Measurements from ENCODE around the gene CNBP. TPM values are rescaled to one million over a fixed set of nuclear protein-coding genes. Genes with fewer than 3 reads are reported as not detected.
"Not testable (repeated sequence)": the region's sequence is repeated elsewhere in the genome, so short reads cannot be mapped to it uniquely, and the experiment has no call there.

The CNBP gene
- total and polyA plus RNA-seq, 2 experiments from 2014 or later = 348 to 444 TPM

- ATAC-seq = no peak
- Histone ChIP-seq H3K27me3 (ENCODE audit: insufficient read depth) (no peaks in the 10 kb centered on the region), H3K36me3 (ENCODE audit: insufficient read depth) (no peaks in the 10 kb centered on the region), H3K4me1 (ENCODE audit: insufficient read depth) (no peaks in the 10 kb centered on the region), H3K9me2 (ENCODE audit: insufficient read depth) (no peaks in the 10 kb centered on the region), H2AFZ (no peak overlapping the region), H3F3A (replicated peaks; ENCODE audit: low read depth) (no peaks in the 10 kb centered on the region), H3K4me3 (no peak overlapping the region), H3K4me2 (no peak overlapping the region), H4K20me1 (replicated peaks; ENCODE audit: insufficient read depth) (no peaks in the 10 kb centered on the region), H3K79me2 (replicated peaks; ENCODE audit: insufficient read depth) (no peaks in the 10 kb centered on the region), H3K27ac (ENCODE audit: low read depth) (no peak overlapping the region)
- Mint-ChIP-seq H3K4me3 (no peak overlapping the region), H3K9me3 (no peaks in the 10 kb centered on the region), H3K36me3 (ENCODE audit: low read depth) (no peaks in the 10 kb centered on the region), H3K4me1 (peaks cover 22% of the 10 kb centered on the region), H3K27me3 (ENCODE audit: insufficient read depth, low read depth, poor library complexity) (peaks cover 9% of the 10 kb centered on the region), H3K27ac (no peak overlapping the region)
- TF ChIP-seq ZNF462 (CRISPR knock-in tag; IDR thresholded peaks at IDR 0.05) (no peak), JUNB (IDR thresholded peaks at IDR 0.05; ENCODE audit: unreplicated experiment) (no peak), ZNF331 (CRISPR knock-in tag; IDR thresholded peaks at IDR 0.05; ENCODE audit: low read depth) (no peak), EZH2phosphoT487 (IDR thresholded peaks at IDR 0.05; ENCODE audit: unreplicated experiment) (no peak), CREB1 (CRISPR knock-in tag; IDR thresholded peaks at IDR 0.05; ENCODE audit: low read depth) (no peak)
- no peak for DNase-seq (ENCODE audit: low spot score)
These were observed 42.7 kb upstream of the CNBP start for GRCh38 chr3:129226374-129226773.

DNA sequence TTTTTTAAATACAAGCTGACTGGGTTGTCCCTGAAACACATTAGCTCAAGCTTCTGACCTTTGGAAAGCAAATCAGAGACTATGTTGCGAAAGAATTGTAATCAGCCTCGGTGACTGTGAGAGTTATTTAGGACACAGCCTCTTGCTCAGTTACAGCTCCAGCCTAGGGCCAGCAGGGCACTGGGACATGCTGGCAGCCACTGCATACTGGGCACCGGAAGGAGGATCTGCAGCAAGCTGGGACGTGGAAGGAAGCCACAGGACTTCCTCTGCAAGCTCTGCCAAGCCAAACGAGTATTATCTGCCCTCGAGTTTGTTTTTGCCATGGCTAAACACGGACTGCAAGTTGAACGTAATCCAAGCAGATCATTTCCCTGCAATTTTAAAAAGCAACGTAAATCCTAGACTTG, 41.3 kb upstream of the CNBP start:
- Histone ChIP-seq H3K4me1 (ENCODE audit: insufficient read depth) (no peaks in the 10 kb centered on the region), H3K4me3 (no peak overlapping the region), H4K20me1 (replicated peaks; ENCODE audit: insufficient read depth) (no peaks in the 10 kb centered on the region), H3K9me2 (ENCODE audit: insufficient read depth) (no peaks in the 10 kb centered on the region), H3K36me3 (ENCODE audit: insufficient read depth) (no peaks in the 10 kb centered on the region), H3K4me2 (no peak overlapping the region), H3K27me3 (ENCODE audit: insufficient read depth) (no peaks in the 10 kb centered on the region), H2AFZ (no peak overlapping the region; the same call in 1 of the 2 replicates), H3K27ac (ENCODE audit: low read depth) (no peak overlapping the region), H3K79me2 (replicated peaks; ENCODE audit: insufficient read depth) (no peaks in the 10 kb centered on the region), H3F3A (replicated peaks; ENCODE audit: low read depth) (no peaks in the 10 kb centered on the region)
- ATAC-seq (peak; percentile 20), DNase-seq (ENCODE audit: low spot score) (no peak)
- Mint-ChIP-seq H3K27me3 (ENCODE audit: insufficient read depth, low read depth, poor library complexity) (peaks cover 7% of the 10 kb centered on the region), H3K9me3 (no peaks in the 10 kb centered on the region), H3K36me3 (ENCODE audit: low read depth) (no peaks in the 10 kb centered on the region), H3K27ac (no peak overlapping the region), H3K4me1 (peaks cover 22% of the 10 kb centered on the region), H3K4me3 (no peak overlapping the region)
- TF ChIP-seq STAT1 (IDR thresholded peaks at IDR 0.05; ENCODE audit: unreplicated experiment) (no peak), EZH2phosphoT487 (IDR thresholded peaks at IDR 0.05; ENCODE audit: unreplicated experiment) (no peak), ETS1 (IDR thresholded peaks at IDR 0.05) (no peak)

DNA sequence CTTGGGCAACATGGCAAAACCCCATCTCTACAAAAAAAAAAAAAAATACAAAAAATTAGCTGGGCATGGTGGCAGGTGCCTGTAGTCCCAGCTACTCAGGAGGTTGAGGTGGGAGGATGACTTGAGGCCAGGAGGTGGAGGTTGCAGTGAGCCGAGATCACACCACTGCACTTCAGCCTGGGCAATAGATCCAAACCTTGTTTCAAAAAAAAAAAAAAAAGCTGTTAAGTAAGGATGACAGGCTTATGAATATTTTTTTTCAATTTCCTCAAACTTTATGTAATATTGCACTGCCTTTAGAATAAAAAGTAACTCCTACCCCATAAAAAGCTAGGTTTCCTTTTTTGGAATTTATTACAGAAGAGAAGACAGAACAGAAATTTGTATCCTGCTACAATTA, 40.7 kb upstream of the CNBP start:
- H3K27ac ChIP-seq (ENCODE audit: low read depth); H3K4me2 ChIP-seq; H3K36me3 ChIP-seq (ENCODE audit: insufficient read depth); ATAC-seq; H3K4me3 ChIP-seq; H3K36me3 Mint-ChIP-seq (ENCODE audit: low read depth); H3K9me3 Mint-ChIP-seq; DNase-seq (ENCODE audit: low spot score); H3K79me2 ChIP-seq (replicated peaks; ENCODE audit: insufficient read depth); H3K27ac Mint-ChIP-seq; H3K9me2 ChIP-seq (ENCODE audit: insufficient read depth); H3K4me1 ChIP-seq (ENCODE audit: insufficient read depth); H3K27me3 ChIP-seq (ENCODE audit: insufficient read depth); H4K20me1 ChIP-seq (replicated peaks; ENCODE audit: insufficient read depth); H3F3A ChIP-seq (replicated peaks; ENCODE audit: low read depth); H3K4me3 Mint-ChIP-seq; H2AFZ ChIP-seq; H3K27me3 Mint-ChIP-seq (ENCODE audit: insufficient read depth, low read depth, poor library complexity): not testable (repeated sequence)
- H3K4me1 Mint-ChIP-seq = peaks cover 18% of the 10 kb centered on the region
